OCI-LY1 (cell line): ENCODE data around the gene SYT1.
"Not testable (repeated sequence)": the region's sequence is repeated elsewhere in the genome, so short reads cannot be mapped to it uniquely, and the experiment has no call there.

ENCODE experiments used
- H2AFZ ChIP-seq: fragments of 200-600 bp; sonication (generic), shearing (Covaris generic); 2 replicates; pipeline ENCODE4 v1.6.0; 2014; ENCODE audit warnings: antibody characterized with exemption, mild to moderate bottlenecking, low read length
- H3F3A ChIP-seq: fragments of 200-600 bp; sonication (generic), shearing (Covaris generic); 2 replicates; pipeline ENCODE4 v1.6.0; 2014; ENCODE audit warnings: mild to moderate bottlenecking, antibody characterized with exemption, low read length, moderate library complexity; ENCODE audit not compliant: insufficient read depth
- H3K27ac ChIP-seq: fragments of 200-600 bp; sonication (generic); 2 replicates; pipeline ENCODE4 v1.5.1; 2014; ENCODE audit warnings: low read length, mixed run types, mild to moderate bottlenecking, low read depth; ENCODE audit not compliant: poor library complexity, severe bottlenecking
- H3K27me3 ChIP-seq: fragments of 200-600 bp; sonication (generic); 2 replicates; pipeline ENCODE4 v1.6.0; 2014; ENCODE audit warnings: antibody characterized with exemption, mild to moderate bottlenecking, low read length, moderate library complexity; ENCODE audit not compliant: insufficient read depth
- H3K36me3 ChIP-seq: fragments of 200-600 bp; sonication (generic); 2 replicates; pipeline ENCODE4 v1.6.1; 2014; ENCODE audit warnings: mild to moderate bottlenecking, antibody characterized with exemption, low read length, moderate library complexity, mixed read lengths; ENCODE audit not compliant: insufficient read depth
- H3K4me1 ChIP-seq: fragments of 200-600 bp; sonication (generic); 2 replicates; pipeline ENCODE4 v1.5.1; 2014; ENCODE audit warnings: mild to moderate bottlenecking, low read length, moderate library complexity; ENCODE audit not compliant: insufficient read depth, severe bottlenecking
- H3K4me2 ChIP-seq: fragments of 200-600 bp; sonication (generic), shearing (Covaris generic); 2 replicates; pipeline ENCODE4 v1.6.1; 2014; ENCODE audit warnings: low read length
- H3K4me3 ChIP-seq: fragments of 200-600 bp; sonication (generic); 2 replicates; pipeline ENCODE4 v1.5.1; 2014; ENCODE audit warnings: low read length, low read depth, mild to moderate bottlenecking, mixed read lengths; ENCODE audit not compliant: poor library complexity, severe bottlenecking
- H3K79me2 ChIP-seq: fragments of 200-600 bp; shearing (Covaris generic); 2 replicates; pipeline ENCODE4 v1.6.1; 2016; ENCODE audit warnings: mixed run types, low read length, mixed read lengths; ENCODE audit not compliant: insufficient read depth
- H3K9ac ChIP-seq: fragments of 200-600 bp; sonication (generic), shearing (Covaris generic); 2 replicates; pipeline ENCODE4 v1.6.1; 2014; ENCODE audit warnings: mild to moderate bottlenecking, low read length, mixed read lengths
- H3K9me2 ChIP-seq: fragments of 200-600 bp; sonication (generic), shearing (Covaris generic); 2 replicates; pipeline ENCODE4 v1.6.1; 2014; ENCODE audit warnings: low read depth, mild to moderate bottlenecking, low read length, mixed read lengths
- H3K9me3 ChIP-seq: fragments of 200-600 bp; shearing (Covaris generic); 2 replicates; pipeline ENCODE4 v1.6.1; 2014; ENCODE audit warnings: low read length, mixed read lengths
- H4K20me1 ChIP-seq: fragments of 200-600 bp; sonication (generic), shearing (Covaris generic); 2 replicates; pipeline ENCODE4 v1.6.0; 2016; ENCODE audit warnings: mild to moderate bottlenecking, low read length; ENCODE audit not compliant: insufficient read depth
- EZH2 ChIP-seq: fragments of 200-600 bp; sonication (generic), shearing (Covaris generic); IDR thresholded peaks from 2 replicates; pipeline ENCODE4 v1.8.0; 2017; ENCODE audit warnings: borderline replicate concordance, mixed run types, mild to moderate bottlenecking, antibody characterized with exemption, low read length, moderate library complexity, mixed read lengths
- TF ChIP-seq, protein P1 (sequence below): fragments of 200-600 bp; sonication (generic), shearing (Covaris generic); IDR thresholded peaks from 2 replicates; pipeline ENCODE4 v1.5.1; 2017; ENCODE audit warnings: mild to moderate bottlenecking, antibody characterized with exemption, low read length, moderate library complexity, mixed read lengths

The SYT1 gene

DNA sequence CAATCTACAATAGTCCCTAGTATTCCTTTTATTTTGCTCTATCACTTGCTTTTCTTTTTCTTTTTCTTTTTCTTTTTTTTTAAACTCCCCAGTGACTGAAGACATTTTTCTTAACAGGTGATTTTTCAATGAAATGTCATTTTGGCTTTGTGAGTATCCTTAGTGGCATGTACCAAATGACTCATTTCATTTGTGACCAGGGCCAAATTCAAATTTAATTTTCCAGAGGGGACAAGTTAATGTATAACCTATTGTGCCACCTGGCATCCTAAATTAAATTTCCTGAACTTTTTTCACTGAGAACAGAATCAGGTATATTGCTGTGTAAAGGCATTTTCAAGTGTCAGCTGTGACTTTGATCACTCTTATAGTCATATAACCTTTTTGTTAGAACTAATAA lies 39.7 kb upstream of the SYT1 start:
- H3K9me3 ChIP-seq: no peaks in the 10 kb centered on the region
- H3K4me1 ChIP-seq: no peaks in the 10 kb centered on the region
- no peaks in the 10 kb centered on the region for H3K36me3 ChIP-seq
- H3K4me3 ChIP-seq: no peak overlapping the region
- no peak overlapping the region for H3K27ac ChIP-seq
- no peaks in the 10 kb centered on the region for H3K27me3 ChIP-seq
- no peaks in the 10 kb centered on the region for H4K20me1 ChIP-seq
- H2AFZ ChIP-seq: no peak overlapping the region
- H3K9ac ChIP-seq: no peak overlapping the region
- no peaks in the 10 kb centered on the region for H3K79me2 ChIP-seq
- no peak overlapping the region for H3K4me2 ChIP-seq
- H3F3A ChIP-seq: no peaks in the 10 kb centered on the region
- H3K9me2 ChIP-seq: no peaks in the 10 kb centered on the region
- TF ChIP-seq EZH2: no peak
- TF ChIP-seq, protein P1, sequence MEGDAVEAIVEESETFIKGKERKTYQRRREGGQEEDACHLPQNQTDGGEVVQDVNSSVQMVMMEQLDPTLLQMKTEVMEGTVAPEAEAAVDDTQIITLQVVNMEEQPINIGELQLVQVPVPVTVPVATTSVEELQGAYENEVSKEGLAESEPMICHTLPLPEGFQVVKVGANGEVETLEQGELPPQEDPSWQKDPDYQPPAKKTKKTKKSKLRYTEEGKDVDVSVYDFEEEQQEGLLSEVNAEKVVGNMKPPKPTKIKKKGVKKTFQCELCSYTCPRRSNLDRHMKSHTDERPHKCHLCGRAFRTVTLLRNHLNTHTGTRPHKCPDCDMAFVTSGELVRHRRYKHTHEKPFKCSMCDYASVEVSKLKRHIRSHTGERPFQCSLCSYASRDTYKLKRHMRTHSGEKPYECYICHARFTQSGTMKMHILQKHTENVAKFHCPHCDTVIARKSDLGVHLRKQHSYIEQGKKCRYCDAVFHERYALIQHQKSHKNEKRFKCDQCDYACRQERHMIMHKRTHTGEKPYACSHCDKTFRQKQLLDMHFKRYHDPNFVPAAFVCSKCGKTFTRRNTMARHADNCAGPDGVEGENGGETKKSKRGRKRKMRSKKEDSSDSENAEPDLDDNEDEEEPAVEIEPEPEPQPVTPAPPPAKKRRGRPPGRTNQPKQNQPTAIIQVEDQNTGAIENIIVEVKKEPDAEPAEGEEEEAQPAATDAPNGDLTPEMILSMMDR: no peak

- Histone ChIP-seq H3K4me3 (no peak overlapping the region), H3K4me2 (no peak overlapping the region), H3K9me2 (no peaks in the 10 kb centered on the region), H3K9me3 (no peaks in the 10 kb centered on the region), H3K27me3 (no peaks in the 10 kb centered on the region), H3K27ac (no peak overlapping the region), H2AFZ (no peak overlapping the region), H3F3A (no peaks in the 10 kb centered on the region), H3K36me3 (no peaks in the 10 kb centered on the region), H3K4me1 (no peaks in the 10 kb centered on the region), H3K79me2 (no peaks in the 10 kb centered on the region), H3K9ac (no peak overlapping the region), H4K20me1 (no peaks in the 10 kb centered on the region)
- no peak for TF ChIP-seq EZH2
- TF ChIP-seq, protein P1: no peak
These were observed 34.9 kb upstream of the SYT1 start for GRCh38 chr12:78829690-78830089.

- no peaks in the 10 kb centered on the region for H4K20me1 ChIP-seq
- H3K27ac ChIP-seq: no peak overlapping the region
- H3K4me1 ChIP-seq: no peaks in the 10 kb centered on the region
- H3K4me2 ChIP-seq: no peak overlapping the region
- TF ChIP-seq, protein P1: no peak
- no peak for TF ChIP-seq EZH2
- no peaks in the 10 kb centered on the region for H3K9me3 ChIP-seq
- no peaks in the 10 kb centered on the region for H3K27me3 ChIP-seq
- H2AFZ ChIP-seq: no peak overlapping the region
- no peaks in the 10 kb centered on the region for H3K9me2 ChIP-seq
- H3K9ac ChIP-seq: no peak overlapping the region
- no peaks in the 10 kb centered on the region for H3K36me3 ChIP-seq
- H3K4me3 ChIP-seq: no peak overlapping the region
- no peaks in the 10 kb centered on the region for H3K79me2 ChIP-seq
- H3F3A ChIP-seq: no peaks in the 10 kb centered on the region
These were observed 29.1 kb upstream of the SYT1 start for GRCh38 chr12:78835493-78835892.

- not testable (repeated sequence) for H3K4me3 ChIP-seq, H3K4me1 ChIP-seq, H3K27ac ChIP-seq, H3K9me3 ChIP-seq, H3K4me2 ChIP-seq, H2AFZ ChIP-seq, H3F3A ChIP-seq, H3K36me3 ChIP-seq, H3K27me3 ChIP-seq, H3K9me2 ChIP-seq, H3K79me2 ChIP-seq, H4K20me1 ChIP-seq, H3K9ac ChIP-seq
These were observed 24.0 kb upstream of the SYT1 start for GRCh38 chr12:78840518-78841019.
